Measurements from ENCODE around the gene GFRA4.
"Not testable (repeated sequence)": the region's sequence is repeated elsewhere in the genome, so short reads cannot be mapped to it uniquely, and the experiment has no call there.

GFRA4 gene

GRCh38 chr20:3652676-3653596, 10.3 kb downstream of the GFRA4 start:
- no peak for DNase-seq

GRCh38 chr20:3652221-3652620, 11.0 kb downstream of the GFRA4 start:
- DNase-seq = no peak

GRCh38 chr20:3651204-3651962, 11.8 kb downstream of the GFRA4 start:
- DNase-seq = no peak

- no peak for DNase-seq
These were observed 14.2 kb downstream of the GFRA4 start for GRCh38 chr20:3648951-3649350.

GRCh38 chr20:3647473-3647872, 15.7 kb downstream of the GFRA4 start:
- DNase-seq = no peak

- DNase-seq = no peak
These were observed 16.5 kb downstream of the GFRA4 start for GRCh38 chr20:3646651-3647050.

GRCh38 chr20:3646067-3646440, 17.1 kb downstream of the GFRA4 start:
- DNase-seq = no peak

GRCh38 chr20:3645309-3646066, 17.7 kb downstream of the GFRA4 start:
- no peak for DNase-seq

GRCh38 chr20:3640259-3640658, 22.9 kb downstream of the GFRA4 start:
- no peak for DNase-seq

GRCh38 chr20:3635346-3635745, 27.9 kb downstream of the GFRA4 start:
- no peak for DNase-seq

- no peak for DNase-seq
These were observed 29.2 kb downstream of the GFRA4 start for GRCh38 chr20:3633913-3634478.

- DNase-seq = no peak
These were observed 30.7 kb downstream of the GFRA4 start for GRCh38 chr20:3632311-3633004.

- no peak for DNase-seq
These were observed 31.7 kb downstream of the GFRA4 start for GRCh38 chr20:3631534-3631933.

- no peak for DNase-seq
These were observed 32.8 kb downstream of the GFRA4 start for GRCh38 chr20:3630429-3630828.

GRCh38 chr20:3629893-3630292, 33.3 kb downstream of the GFRA4 start:
- no peak for DNase-seq

GRCh38 chr20:3628502-3629314, 34.5 kb downstream of the GFRA4 start:
- no peak for DNase-seq

GRCh38 chr20:3627476-3627875, 35.7 kb downstream of the GFRA4 start:
- no peak for DNase-seq

- DNase-seq = no peak
These were observed 40.8 kb downstream of the GFRA4 start for GRCh38 chr20:3622406-3622805.

GRCh38 chr20:3621111-3621510, 42.1 kb downstream of the GFRA4 start:
- DNase-seq = no peak

GRCh38 chr20:3616250-3616649, 46.9 kb downstream of the GFRA4 start:
- DNase-seq = no peak

GRCh38 chr20:3615171-3615840, 47.9 kb downstream of the GFRA4 start:
- DNase-seq = not testable (repeated sequence)
